Dermis lymphatic vessel endothelial cell (primary cell): ENCODE results near the gene COX4I2. TPM values are rescaled to one million over a fixed set of nuclear protein-coding genes. Genes with fewer than 3 reads are reported as not detected.

ENCODE experiments used
- total RNA-seq: library from RNA; depleted of rRNA; stranded (reverse); fragments of >200 nt; gene quantifications from 2 replicates; pipeline ENCODE4 v1.2.1, GENCODE V29; 2014

The COX4I2 gene
- not detected in 2 replicates for total RNA-seq

DNA sequence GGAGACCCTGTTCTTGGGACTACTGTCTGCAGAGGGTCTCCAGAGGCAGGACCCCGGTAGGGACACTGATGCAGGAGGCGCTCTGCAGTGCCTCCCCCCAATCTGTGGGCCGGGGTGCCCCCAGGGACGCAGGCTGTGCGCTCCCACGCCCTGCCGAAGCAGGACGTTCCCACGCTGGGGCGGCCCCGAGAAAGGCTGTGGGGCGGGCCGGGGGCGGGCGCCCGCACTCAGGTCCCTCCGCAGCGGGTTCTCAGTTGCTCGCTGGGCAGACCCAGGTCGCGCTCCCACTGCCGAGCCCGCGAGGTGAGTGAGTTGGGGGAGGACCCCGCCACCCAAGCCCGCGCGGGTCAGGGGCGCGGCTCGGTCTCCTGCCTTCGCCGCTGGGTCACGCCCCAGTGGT lies at the start of gene COX4I2:
COX4I2 (plus strand) TSS at position 253 of the 400 bp plus-strand sequence. CDS start 1,106 bp downstream, outside the sequence.

DNA sequence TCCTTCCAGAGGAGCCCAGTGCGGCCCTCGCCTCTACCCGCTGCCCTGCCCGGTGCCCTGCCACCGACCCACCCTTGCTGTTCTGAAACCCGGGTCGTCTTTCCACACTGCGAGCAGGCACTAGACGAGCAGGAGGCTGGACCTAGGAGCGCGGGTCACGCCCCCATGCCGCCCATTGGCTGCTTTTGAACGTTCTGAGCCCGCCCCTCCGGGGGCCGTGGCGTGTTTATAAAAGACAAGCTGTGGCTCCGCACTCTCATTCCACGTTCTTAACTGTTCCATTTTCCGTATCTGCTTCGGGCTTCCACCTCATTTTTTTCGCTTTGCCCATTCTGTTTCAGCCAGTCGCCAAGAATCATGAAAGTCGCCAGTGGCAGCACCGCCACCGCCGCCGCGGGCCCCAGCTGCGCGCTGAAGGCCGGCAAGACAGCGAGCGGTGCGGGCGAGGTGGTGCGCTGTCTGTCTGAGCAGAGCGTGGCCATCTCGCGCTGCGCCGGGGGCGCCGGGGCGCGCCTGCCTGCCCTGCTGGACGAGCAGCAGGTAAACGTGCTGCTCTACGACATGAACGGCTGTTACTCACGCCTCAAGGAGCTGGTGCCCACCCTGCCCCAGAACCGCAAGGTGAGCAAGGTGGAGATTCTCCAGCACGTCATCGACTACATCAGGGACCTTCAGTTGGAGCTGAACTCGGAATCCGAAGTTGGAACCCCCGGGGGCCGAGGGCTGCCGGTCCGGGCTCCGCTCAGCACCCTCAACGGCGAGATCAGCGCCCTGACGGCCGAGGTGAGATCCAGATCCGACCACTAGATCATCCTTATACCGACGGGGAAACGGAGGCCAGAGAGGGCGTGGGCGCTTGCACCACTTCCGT lies 32.4 kb upstream of the COX4I2 start, which contains the start of gene ID1:
ID1 (plus strand) TSS at position 259 of the 871 bp plus-strand sequence; CDS start at position 358, 99 bp downstream.

Other genes with a start within 250 kb of the COX4I2 start
- not detected in 2 replicates for gene DEFB119, start 247.3 kb upstream of the COX4I2 start, total RNA-seq
- gene DEFB121, start 231.7 kb upstream of the COX4I2 start, total RNA-seq = not detected in 2 replicates
- not detected in 2 replicates for gene DEFB123, start 197.3 kb upstream of the COX4I2 start, total RNA-seq
- not detected in 2 replicates for gene DEFB124, start 162.8 kb upstream of the COX4I2 start, total RNA-seq
- 0.11 TPM in 1 of 2 replicates, not detected in the other for gene REM1, start 162.6 kb upstream of the COX4I2 start, total RNA-seq
- 34.7 and 39.0 TPM in 2 replicates for gene HM13, start 123.5 kb upstream of the COX4I2 start, total RNA-seq
- gene ID1, start 32.6 kb upstream of the COX4I2 start, total RNA-seq = 1,048 and 1,208 TPM in 2 replicates
- 28.8 and 40.0 TPM in 2 replicates for gene BCL2L1, start 85.0 kb downstream of the COX4I2 start, total RNA-seq
- gene TPX2, start 101.4 kb downstream of the COX4I2 start, total RNA-seq = 6.3 and 7.7 TPM in 2 replicates
- gene MYLK2, start 181.4 kb downstream of the COX4I2 start, total RNA-seq = 9.8 and 19.2 TPM in 2 replicates
- 0.22 and 0.43 TPM in 2 replicates for gene FOXS1, start 207.7 kb downstream of the COX4I2 start, total RNA-seq
- gene DUSP15, start 232.6 kb downstream of the COX4I2 start, total RNA-seq = 0.76 and 1.3 TPM in 2 replicates
- 0.22 and 0.26 TPM in 2 replicates for gene TTLL9, start 232.7 kb downstream of the COX4I2 start, total RNA-seq